ENCODE results near the gene HTR7.

The HTR7 gene

GRCh38 chr10:90732581-90732980, 125.3 kb downstream of the HTR7 start:
- DNase-seq = no peak

- no peak for DNase-seq
Measured at GRCh38 chr10:90723416-90724068, 134.3 kb downstream of the HTR7 start.

GRCh38 chr10:90722832-90723231, 135.0 kb downstream of the HTR7 start:
- no peak for DNase-seq

- no peak for DNase-seq
Measured at GRCh38 chr10:90718182-90718581, 139.7 kb downstream of the HTR7 start.

GRCh38 chr10:90712529-90712928, 145.3 kb downstream of the HTR7 start:
- no peak for DNase-seq

GRCh38 chr10:90709727-90710126, 148.1 kb downstream of the HTR7 start:
- no peak for DNase-seq

GRCh38 chr10:90707657-90708056, 150.2 kb downstream of the HTR7 start:
- DNase-seq = no peak

- DNase-seq = no peak
Measured at GRCh38 chr10:90701428-90701827, 156.4 kb downstream of the HTR7 start.

- no peak for DNase-seq
Measured at GRCh38 chr10:90695915-90696676, 161.7 kb downstream of the HTR7 start.

All from NCI-H2227 treated with DMSO at 0.1 percent for 48 hours (cell line).